ENCODE data around the gene PER3. TPM values are rescaled to one million over a fixed set of nuclear protein-coding genes. Genes with fewer than 3 reads are reported as not detected.

PER3 gene
- total RNA-seq, 4 donors from 2014 or later, result 6.7 to 21.0 (median 8.9) TPM

DNA sequence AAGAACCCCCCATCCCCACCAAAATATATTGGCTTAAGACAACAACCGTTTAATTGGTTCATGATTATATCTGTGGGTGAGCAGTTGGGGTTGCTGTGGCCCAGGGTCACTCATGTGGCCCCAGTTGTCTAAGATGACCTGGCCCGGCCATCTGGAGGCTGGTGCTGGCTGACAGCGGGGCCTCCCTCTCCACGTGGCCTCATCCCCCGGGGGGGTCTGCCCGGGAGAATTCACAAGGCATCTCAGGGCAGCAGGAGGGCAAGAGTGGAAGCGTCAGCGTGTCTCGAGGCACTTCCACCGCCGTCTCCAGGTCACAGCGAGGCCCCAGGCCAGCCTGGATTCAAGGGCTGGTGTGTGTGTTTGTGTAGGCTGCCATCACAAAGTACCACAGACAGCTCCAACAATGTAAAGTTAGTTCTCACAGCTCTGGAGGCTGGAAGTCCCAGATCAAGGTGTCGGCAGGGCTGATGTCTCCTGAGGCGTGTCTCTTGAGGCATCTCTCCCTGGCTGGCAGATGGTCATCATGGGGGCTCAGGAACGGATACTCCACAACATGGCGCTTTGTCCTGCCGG, 79.8 kb downstream of the PER3 start:
- WGBS, 2 donors, result 68 to 71% methylated on average over 5 to 16 of the region's 17 CpGs
- H3K27me3 ChIP-seq, result no peaks in the 10 kb centered on the region
- no peak for TF ChIP-seq POLR2A (IDR thresholded peaks at IDR 0.05)
- TF ChIP-seq, protein P1, sequence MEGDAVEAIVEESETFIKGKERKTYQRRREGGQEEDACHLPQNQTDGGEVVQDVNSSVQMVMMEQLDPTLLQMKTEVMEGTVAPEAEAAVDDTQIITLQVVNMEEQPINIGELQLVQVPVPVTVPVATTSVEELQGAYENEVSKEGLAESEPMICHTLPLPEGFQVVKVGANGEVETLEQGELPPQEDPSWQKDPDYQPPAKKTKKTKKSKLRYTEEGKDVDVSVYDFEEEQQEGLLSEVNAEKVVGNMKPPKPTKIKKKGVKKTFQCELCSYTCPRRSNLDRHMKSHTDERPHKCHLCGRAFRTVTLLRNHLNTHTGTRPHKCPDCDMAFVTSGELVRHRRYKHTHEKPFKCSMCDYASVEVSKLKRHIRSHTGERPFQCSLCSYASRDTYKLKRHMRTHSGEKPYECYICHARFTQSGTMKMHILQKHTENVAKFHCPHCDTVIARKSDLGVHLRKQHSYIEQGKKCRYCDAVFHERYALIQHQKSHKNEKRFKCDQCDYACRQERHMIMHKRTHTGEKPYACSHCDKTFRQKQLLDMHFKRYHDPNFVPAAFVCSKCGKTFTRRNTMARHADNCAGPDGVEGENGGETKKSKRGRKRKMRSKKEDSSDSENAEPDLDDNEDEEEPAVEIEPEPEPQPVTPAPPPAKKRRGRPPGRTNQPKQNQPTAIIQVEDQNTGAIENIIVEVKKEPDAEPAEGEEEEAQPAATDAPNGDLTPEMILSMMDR (IDR thresholded peaks at IDR 0.05), result no peak
- no peaks in the 10 kb centered on the region for H3K4me1 ChIP-seq
- intact Hi-C loops (cut with DNase I), result no loop called here
- H3K27ac ChIP-seq, result no peak overlapping the region
- no peak overlapping the region for H3K4me3 ChIP-seq
- no peaks in the 10 kb centered on the region for H3K36me3 ChIP-seq
- no peaks in the 10 kb centered on the region for H3K9me3 ChIP-seq
- DNase-seq, result no peak

GRCh38 chr1:7865978-7866377, 81.9 kb downstream of the PER3 start:
- H3K27ac ChIP-seq, result no peak overlapping the region
- TF ChIP-seq POLR2A (IDR thresholded peaks at IDR 0.05), result no peak
- TF ChIP-seq, protein P1 (IDR thresholded peaks at IDR 0.05), result no peak
- no peaks in the 10 kb centered on the region for H3K36me3 ChIP-seq
- intact Hi-C loops (cut with DNase I), result no loop called here
- no peaks in the 10 kb centered on the region for H3K4me1 ChIP-seq
- no peak overlapping the region for H3K4me3 ChIP-seq
- H3K9me3 ChIP-seq, result no peaks in the 10 kb centered on the region
- DNase-seq, result no peak
- 83 to 89% methylated on average over 10 to 13 of the region's 16 CpGs for WGBS, 2 donors
- no peaks in the 10 kb centered on the region for H3K27me3 ChIP-seq

- no peak for TF ChIP-seq POLR2A (IDR thresholded peaks at IDR 0.05)
- TF ChIP-seq, protein P1 (IDR thresholded peaks at IDR 0.05), result no peak
- Histone ChIP-seq H3K27ac (no peak overlapping the region), H3K36me3 (no peaks in the 10 kb centered on the region), H3K4me1 (no peaks in the 10 kb centered on the region), H3K4me3 (no peak overlapping the region), H3K9me3 (no peaks in the 10 kb centered on the region), H3K27me3 (no peaks in the 10 kb centered on the region)
- intact Hi-C loops (cut with DNase I), result no loop called here
- DNase-seq, result no peak
- WGBS, 2 donors, result 64 to 69% methylated on average over 5 of the region's 10 CpGs
These were observed 84.1 kb downstream of the PER3 start for GRCh38 chr1:7868070-7868780.

DNA sequence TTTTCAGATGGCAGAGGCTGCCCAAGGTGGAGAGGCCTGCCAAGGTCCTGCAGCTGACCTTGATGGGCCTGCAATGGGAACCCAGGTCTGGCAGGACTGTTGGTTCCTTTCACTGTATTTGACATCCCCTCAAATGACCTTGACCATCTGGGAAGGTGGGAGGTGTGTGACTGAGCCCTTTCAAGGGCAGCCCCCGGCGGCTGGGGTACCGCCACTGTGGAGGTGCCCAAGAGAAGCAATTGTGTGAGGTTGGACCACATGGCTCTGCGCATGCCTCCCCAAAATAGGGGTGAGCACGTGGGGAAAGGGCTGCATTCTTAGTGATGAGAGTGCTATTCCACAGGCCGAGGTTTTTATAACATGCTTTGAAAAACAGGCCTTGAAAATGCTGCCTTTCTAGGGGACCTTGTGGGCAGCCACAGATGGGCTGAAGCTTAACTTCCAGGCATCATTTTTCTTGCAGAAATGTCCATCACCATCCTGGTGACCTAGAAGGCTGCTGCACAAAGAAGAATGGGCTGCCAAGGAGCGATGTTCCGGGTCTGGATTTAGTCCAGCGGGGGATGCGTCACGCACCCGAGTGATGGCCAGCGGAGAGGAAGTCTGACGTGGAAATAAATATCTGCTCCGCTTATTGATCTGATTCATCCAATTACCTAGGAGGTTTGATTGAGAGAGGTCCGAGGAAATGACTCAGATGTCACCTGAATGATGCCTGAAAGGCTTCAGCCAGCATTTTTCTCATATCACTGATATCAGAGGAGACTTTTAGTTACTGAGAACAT, 85.2 kb downstream of the PER3 start:
- Histone ChIP-seq H3K36me3 (no peaks in the 10 kb centered on the region), H3K4me3 (no peak overlapping the region), H3K27me3 (peaks cover 0 to 5% (median 0%) of the 10 kb centered on the region in 4 donors), H3K4me1 (no peaks in the 10 kb centered on the region), H3K9me3 (no peaks in the 10 kb centered on the region), H3K27ac (no peak overlapping the region)
- TF ChIP-seq POLR2A (IDR thresholded peaks at IDR 0.05), result no peak
- TF ChIP-seq, protein P1 (IDR thresholded peaks at IDR 0.05), result no peak
- DNase-seq, result no peak
- intact Hi-C loops (cut with DNase I), result no loop called here
- 88 to 93% methylated on average over 7 to 16 of the region's 16 CpGs for WGBS, 2 donors

GRCh38 chr1:7871136-7871535, 87.0 kb downstream of the PER3 start:
- Histone ChIP-seq H3K4me1 (no peaks in the 10 kb centered on the region), H3K27ac (no peak overlapping the region), H3K9me3 (no peaks in the 10 kb centered on the region), H3K36me3 (no peaks in the 10 kb centered on the region), H3K4me3 (no peak overlapping the region), H3K27me3 (peaks cover 0 to 6% (median 0%) of the 10 kb centered on the region in 4 donors)
- intact Hi-C loops (cut with DNase I), result no loop called here
- TF ChIP-seq POLR2A (IDR thresholded peaks at IDR 0.05), result no peak
- TF ChIP-seq, protein P1 (IDR thresholded peaks at IDR 0.05), result no peak
- DNase-seq, result no peak
- WGBS, 2 donors, result 69 to 76% methylated on average over 6 of the region's 6 CpGs

Data from esophagus squamous epithelium (tissue), 5 donors.